ENCODE measurements around the gene CHST1.

DNA sequence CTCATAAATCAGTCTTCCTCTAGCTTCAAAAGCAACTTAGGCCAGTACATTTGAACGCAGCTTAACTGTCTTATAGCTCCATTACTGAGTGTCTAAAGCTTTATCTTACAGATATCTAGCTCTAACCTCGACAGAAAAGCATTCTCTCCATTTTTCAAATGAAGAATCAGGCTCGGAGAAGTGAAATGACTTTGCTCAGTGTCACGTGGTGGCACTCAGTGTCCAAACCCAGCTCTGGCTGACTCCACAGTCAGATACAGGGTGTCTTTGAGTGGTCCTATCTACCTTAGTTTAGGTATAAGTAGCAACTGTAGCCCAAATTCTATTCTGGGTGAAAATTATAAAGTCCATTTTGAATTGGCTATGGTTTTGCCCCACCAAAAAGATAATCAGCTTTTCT is 38.7 kb upstream of the CHST1 start:
- TF ChIP-seq POLR2A (IDR thresholded peaks at IDR 0.05; ENCODE audit: low read length), result no peak
- no peak for TF ChIP-seq GATA1 (IDR thresholded peaks at IDR 0.05; ENCODE audit: low read depth, low read length)

Measured in erythroblast (primary cell).